ENCODE data around the gene LIPM.
A peak's percentile ranks its signal among the peaks of the same experiment; 100 is the strongest.

The LIPM gene

GRCh38 chr10:88840881-88841280, 38.4 kb downstream of the LIPM start:
- Mint-ChIP-seq H3K27me3 (peaks cover 3% of the 10 kb centered on the region), H3K4me1 (peaks cover 13% of the 10 kb centered on the region), H3K36me3 (ENCODE audit: low read depth) (no peaks in the 10 kb centered on the region), H3K27ac (no peak overlapping the region), H3K9me3 (no peaks in the 10 kb centered on the region), H3K4me3 (no peak overlapping the region)
- DNase-seq (no peak), ATAC-seq (no peak)

GRCh38 chr10:88841316-88842111, 39.0 kb downstream of the LIPM start:
- Mint-ChIP-seq H3K4me1 (peaks cover 13% of the 10 kb centered on the region), H3K27ac (no peak overlapping the region), H3K27me3 (peaks cover 3% of the 10 kb centered on the region), H3K4me3 (no peak overlapping the region), H3K36me3 (ENCODE audit: low read depth) (no peaks in the 10 kb centered on the region), H3K9me3 (no peaks in the 10 kb centered on the region)
- ATAC-seq (no peak), DNase-seq (no peak)

- H3K36me3 Mint-ChIP-seq (ENCODE audit: low read depth) = no peaks in the 10 kb centered on the region
- H3K9me3 Mint-ChIP-seq = no peaks in the 10 kb centered on the region
- no peak overlapping the region for H3K27ac Mint-ChIP-seq
- peaks cover 14% of the 10 kb centered on the region for H3K4me1 Mint-ChIP-seq
- H3K27me3 Mint-ChIP-seq = peaks cover 3% of the 10 kb centered on the region
- no peak overlapping the region for H3K4me3 Mint-ChIP-seq
- ATAC-seq (no peak), DNase-seq (no peak)
Measured at GRCh38 chr10:88843171-88843570, 40.6 kb downstream of the LIPM start.

DNA sequence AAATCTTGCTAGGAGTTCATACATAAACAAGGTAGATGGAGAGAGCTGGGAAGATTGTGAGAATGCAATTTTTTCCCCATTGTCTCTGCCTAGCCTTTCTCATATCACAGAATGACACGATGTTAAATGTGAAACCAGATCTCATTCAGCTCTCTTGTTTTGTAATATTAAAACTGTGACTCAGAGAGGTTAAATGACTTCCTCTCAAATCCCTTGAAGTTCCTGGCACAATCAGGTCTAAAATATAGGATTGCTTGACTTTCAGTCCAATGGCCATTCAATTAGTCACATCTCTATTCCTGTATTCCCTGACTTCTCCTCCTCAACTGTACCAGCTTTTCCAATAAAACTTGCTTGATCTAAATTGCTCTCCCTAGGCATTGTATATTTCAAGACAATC, 46.0 kb downstream of the LIPM start:
- peaks cover 3% of the 10 kb centered on the region for H3K27me3 Mint-ChIP-seq
- H3K27ac Mint-ChIP-seq = peak overlapping the region; percentile 90
- no peaks in the 10 kb centered on the region for H3K36me3 Mint-ChIP-seq (ENCODE audit: low read depth)
- ATAC-seq (peak; percentile 62), DNase-seq (no peak)
- peak overlapping the region; percentile 29 for H3K4me3 Mint-ChIP-seq
- H3K9me3 Mint-ChIP-seq = no peaks in the 10 kb centered on the region
- peaks cover 20% of the 10 kb centered on the region for H3K4me1 Mint-ChIP-seq

DNA sequence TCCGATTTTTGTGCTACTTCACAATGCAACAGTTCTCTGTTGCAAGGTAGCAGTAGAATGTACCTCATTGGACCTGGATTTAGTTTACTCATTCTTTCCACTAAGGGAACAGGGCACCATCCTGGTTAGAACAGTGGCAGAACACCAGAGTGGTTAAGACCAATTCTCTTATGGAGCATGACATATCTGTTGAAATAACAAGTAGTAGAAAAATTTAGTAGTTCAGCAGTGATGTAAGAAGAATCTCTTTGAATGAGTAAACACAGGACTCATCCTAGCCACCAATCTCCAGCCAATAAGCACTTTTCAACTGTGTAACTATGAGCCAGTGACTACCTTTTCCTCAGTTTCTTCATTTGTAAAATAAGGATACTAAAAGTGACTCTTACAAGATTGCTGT, 46.7 kb downstream of the LIPM start:
- no peaks in the 10 kb centered on the region for H3K27me3 Mint-ChIP-seq
- no peaks in the 10 kb centered on the region for H3K9me3 Mint-ChIP-seq
- H3K27ac Mint-ChIP-seq = peak overlapping the region; percentile 90
- peak overlapping the region; percentile 38 for H3K4me3 Mint-ChIP-seq
- DNase-seq = no peak
- H3K4me1 Mint-ChIP-seq = peaks cover 20% of the 10 kb centered on the region
- no peaks in the 10 kb centered on the region for H3K36me3 Mint-ChIP-seq (ENCODE audit: low read depth)
- ATAC-seq = peak; percentile 93

DNA sequence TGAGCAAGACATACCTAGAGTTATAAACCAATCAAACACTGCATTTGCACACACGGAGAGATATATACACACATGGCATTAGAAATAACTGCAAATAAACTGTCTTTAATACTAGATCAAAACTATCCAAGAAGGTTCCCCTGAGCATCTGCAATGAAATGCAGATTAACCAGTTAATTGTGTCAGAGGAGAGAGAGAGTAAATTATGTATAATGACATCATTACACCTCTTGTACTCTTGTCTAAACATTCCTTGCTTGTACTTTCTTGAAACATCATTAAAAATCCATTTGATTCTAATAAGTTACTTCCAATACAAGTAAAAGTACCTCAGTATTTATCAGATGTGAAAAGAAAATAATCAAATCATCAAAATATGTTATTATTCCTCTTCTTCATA, 48.2 kb downstream of the LIPM start:
- Mint-ChIP-seq H3K27ac (no peak overlapping the region), H3K9me3 (no peaks in the 10 kb centered on the region), H3K4me1 (peaks cover 20% of the 10 kb centered on the region)

GRCh38 chr10:88851706-88852105, 49.2 kb downstream of the LIPM start, which contains the start of gene ANKRD22:
TSS of gene ANKRD22 (minus strand) at chr10:88851844. CDS start at chr10:88851607, 237 bp downstream.
- Mint-ChIP-seq H3K4me3 (no peak within 1 kb of the TSS), H3K27ac (no peak within 1 kb of the TSS)
- no peak for ATAC-seq

More for the DNA sequence above, 48.2 kb downstream of the LIPM start:
- H3K27me3 Mint-ChIP-seq = no peaks in the 10 kb centered on the region
- no peaks in the 10 kb centered on the region for H3K36me3 Mint-ChIP-seq (ENCODE audit: low read depth)
- no peak overlapping the region for H3K4me3 Mint-ChIP-seq
- DNase-seq (no peak), ATAC-seq (no peak)

DNA sequence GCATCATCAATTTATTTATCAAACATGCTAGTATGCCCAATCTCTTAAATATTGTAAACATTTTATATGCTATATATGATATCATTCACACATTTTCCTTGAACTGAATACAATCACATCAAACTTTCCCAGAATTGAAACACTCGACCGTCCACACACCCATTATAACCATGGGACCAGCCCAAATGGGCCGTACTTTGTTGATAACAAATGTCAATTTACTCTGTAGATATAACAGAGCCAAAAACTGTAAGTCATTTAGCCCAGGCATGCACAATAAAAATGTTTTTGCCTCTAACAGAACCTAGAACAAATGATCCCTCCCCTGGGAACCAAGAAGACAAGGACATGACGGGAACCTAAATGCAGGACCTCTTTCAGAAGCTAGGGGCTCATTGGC, 49.8 kb downstream of the LIPM start:
- H3K4me1 Mint-ChIP-seq = peaks cover 20% of the 10 kb centered on the region
- H3K9me3 Mint-ChIP-seq = no peaks in the 10 kb centered on the region
- no peak for ATAC-seq
- no peak for DNase-seq
- H3K27me3 Mint-ChIP-seq = no peaks in the 10 kb centered on the region
- H3K4me3 Mint-ChIP-seq = no peak overlapping the region
- no peak overlapping the region for H3K27ac Mint-ChIP-seq
- no peaks in the 10 kb centered on the region for H3K36me3 Mint-ChIP-seq (ENCODE audit: low read depth)

More at GRCh38 chr10:88851706-88852105, 49.2 kb downstream of the LIPM start, which contains the start of gene ANKRD22:
- Mint-ChIP-seq H3K9me3 (no peaks in the 10 kb centered on the region), H3K27me3 (no peaks in the 10 kb centered on the region), H3K4me1 (peaks cover 20% of the 10 kb centered on the region), H3K36me3 (ENCODE audit: low read depth) (no peaks in the 10 kb centered on the region)
- DNase-seq = no peak

- no peaks in the 10 kb centered on the region for H3K27me3 Mint-ChIP-seq
- no peaks in the 10 kb centered on the region for H3K9me3 Mint-ChIP-seq
- no peak for ATAC-seq
- DNase-seq = no peak
- H3K36me3 Mint-ChIP-seq (ENCODE audit: low read depth) = no peaks in the 10 kb centered on the region
- peaks cover 19% of the 10 kb centered on the region for H3K4me1 Mint-ChIP-seq
- no peak overlapping the region for H3K27ac Mint-ChIP-seq
- H3K4me3 Mint-ChIP-seq = no peak overlapping the region
Measured at GRCh38 chr10:88853155-88853881, 50.8 kb downstream of the LIPM start.

GRCh38 chr10:88854684-88855083, 52.2 kb downstream of the LIPM start:
- Mint-ChIP-seq H3K4me3 (no peak overlapping the region), H3K4me1 (peaks cover 12% of the 10 kb centered on the region), H3K27ac (no peak overlapping the region), H3K36me3 (ENCODE audit: low read depth) (no peaks in the 10 kb centered on the region), H3K9me3 (no peaks in the 10 kb centered on the region), H3K27me3 (no peaks in the 10 kb centered on the region)
- DNase-seq (no peak), ATAC-seq (no peak)

- DNase-seq (no peak), ATAC-seq (no peak)
- Mint-ChIP-seq H3K27me3 (no peaks in the 10 kb centered on the region), H3K4me1 (peaks cover 12% of the 10 kb centered on the region), H3K27ac (no peak overlapping the region), H3K36me3 (ENCODE audit: low read depth) (no peaks in the 10 kb centered on the region), H3K4me3 (no peak overlapping the region), H3K9me3 (no peaks in the 10 kb centered on the region)
Measured at GRCh38 chr10:88857831-88858230, 55.3 kb downstream of the LIPM start.

DNA sequence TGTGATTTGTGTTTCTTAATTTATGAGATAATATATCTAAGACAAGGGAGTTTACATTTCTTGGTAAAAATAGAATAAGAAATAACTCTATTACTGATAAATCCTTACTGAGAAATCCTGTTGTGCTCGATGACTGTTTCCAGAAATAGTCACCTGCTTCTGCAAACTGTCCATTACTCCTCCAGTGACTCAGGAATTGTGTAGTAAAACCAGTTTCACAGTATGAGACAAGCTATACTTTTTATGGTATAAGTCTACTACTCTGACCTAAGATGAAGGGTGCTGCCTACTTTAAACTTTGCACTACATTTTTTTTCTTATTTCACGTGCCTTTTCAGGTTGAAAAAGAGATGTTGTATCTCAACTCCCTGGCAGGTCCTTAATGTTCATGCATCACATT, 56.0 kb downstream of the LIPM start:
- Mint-ChIP-seq H3K27ac (no peak overlapping the region), H3K36me3 (ENCODE audit: low read depth) (no peaks in the 10 kb centered on the region), H3K27me3 (peaks cover 5% of the 10 kb centered on the region), H3K4me3 (no peak overlapping the region), H3K9me3 (no peaks in the 10 kb centered on the region), H3K4me1 (peaks cover 12% of the 10 kb centered on the region)
- DNase-seq (no peak), ATAC-seq (peak; percentile 52)

GRCh38 chr10:88861036-88861435, 58.5 kb downstream of the LIPM start:
- peaks cover 12% of the 10 kb centered on the region for H3K4me1 Mint-ChIP-seq

DNA sequence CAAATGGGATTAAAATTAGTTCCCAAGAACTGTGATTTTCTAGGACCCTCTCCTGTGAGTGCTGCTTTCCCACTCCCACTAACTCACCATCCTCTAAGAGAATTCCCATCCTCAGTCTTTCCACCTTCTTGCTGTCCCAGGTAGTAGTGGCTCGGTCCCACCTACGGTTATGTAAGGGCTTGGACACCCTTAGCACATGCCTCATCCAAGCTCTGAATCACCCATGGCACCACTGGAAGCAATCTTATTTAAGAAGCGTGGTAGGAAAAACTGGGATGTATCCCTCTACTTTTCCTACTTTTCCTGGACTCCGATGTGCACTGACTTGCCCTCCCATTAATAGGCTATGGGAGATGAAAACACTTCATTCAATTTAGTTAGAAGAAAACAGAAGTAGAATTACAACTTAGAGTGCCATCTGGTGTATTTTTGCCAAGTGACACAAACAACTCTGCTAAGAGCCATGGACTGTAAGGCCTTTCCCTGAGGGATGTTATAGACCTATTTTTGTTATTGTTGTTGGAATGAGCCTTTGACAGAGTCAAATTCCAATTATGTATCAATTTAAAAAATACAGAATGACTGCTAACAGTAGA, 62.8 kb downstream of the LIPM start:
- ATAC-seq (no peak), DNase-seq (no peak)

More at GRCh38 chr10:88861036-88861435, 58.5 kb downstream of the LIPM start:
- ATAC-seq (no peak), DNase-seq (no peak)
- Mint-ChIP-seq H3K36me3 (ENCODE audit: low read depth) (no peaks in the 10 kb centered on the region), H3K27ac (no peak overlapping the region), H3K4me3 (no peak overlapping the region), H3K9me3 (no peaks in the 10 kb centered on the region), H3K27me3 (peaks cover 5% of the 10 kb centered on the region)

GRCh38 chr10:88866454-88866853, 63.9 kb downstream of the LIPM start:
- H3K4me3 Mint-ChIP-seq = no peak overlapping the region
- no peaks in the 10 kb centered on the region for H3K36me3 Mint-ChIP-seq (ENCODE audit: low read depth)
- ATAC-seq (no peak), DNase-seq (no peak)
- H3K4me1 Mint-ChIP-seq = no peaks in the 10 kb centered on the region
- no peak overlapping the region for H3K27ac Mint-ChIP-seq
- peaks cover 4% of the 10 kb centered on the region for H3K9me3 Mint-ChIP-seq
- peaks cover 5% of the 10 kb centered on the region for H3K27me3 Mint-ChIP-seq

More for the DNA sequence above, 62.8 kb downstream of the LIPM start:
- no peak overlapping the region for H3K4me3 Mint-ChIP-seq
- no peaks in the 10 kb centered on the region for H3K9me3 Mint-ChIP-seq
- H3K4me1 Mint-ChIP-seq = no peaks in the 10 kb centered on the region
- H3K27me3 Mint-ChIP-seq = peaks cover 5% of the 10 kb centered on the region
- no peaks in the 10 kb centered on the region for H3K36me3 Mint-ChIP-seq (ENCODE audit: low read depth)
- no peak overlapping the region for H3K27ac Mint-ChIP-seq
